HG03060 (cell line): ENCODE results near the gene CASP2.
"Not testable (repeated sequence)": the region's sequence is repeated elsewhere in the genome, so short reads cannot be mapped to it uniquely, and the experiment has no call there.

Source experiments
- ATAC-seq: cut with Tn5 transposase; IDR thresholded peaks from one replicate; pipeline ENCODE4 v1.9.1; 2021; ENCODE audit warnings: low read depth, moderate number of reproducible peaks; ENCODE audit not compliant: unreplicated experiment

The CASP2 gene

GRCh38 chr7:143289888-143290287 lies 1.7 kb downstream of the CASP2 start:
- not testable (repeated sequence) for ATAC-seq

GRCh38 chr7:143290293-143290692 lies 2.1 kb downstream of the CASP2 start:
- ATAC-seq, result no peak

- ATAC-seq, result no peak
These were observed 4.7 kb downstream of the CASP2 start for GRCh38 chr7:143292876-143293275.

GRCh38 chr7:143295870-143296269 lies 7.7 kb downstream of the CASP2 start:
- no peak for ATAC-seq

GRCh38 chr7:143296686-143297085 lies 8.5 kb downstream of the CASP2 start:
- no peak for ATAC-seq

GRCh38 chr7:143299346-143299745 lies 11.2 kb downstream of the CASP2 start:
- no peak for ATAC-seq

GRCh38 chr7:143299840-143300239 lies 11.7 kb downstream of the CASP2 start:
- no peak for ATAC-seq

GRCh38 chr7:143300959-143301935 lies 13.1 kb downstream of the CASP2 start:
- ATAC-seq, result no peak

GRCh38 chr7:143303733-143304132 lies 15.6 kb downstream of the CASP2 start:
- no peak for ATAC-seq

- ATAC-seq, result no peak
These were observed 16.8 kb downstream of the CASP2 start for GRCh38 chr7:143304938-143305337.

GRCh38 chr7:143305423-143306070 lies 17.4 kb downstream of the CASP2 start:
- no peak for ATAC-seq

- no peak for ATAC-seq
These were observed 20.5 kb downstream of the CASP2 start for GRCh38 chr7:143308632-143309031.

GRCh38 chr7:143314127-143314526 lies 26.0 kb downstream of the CASP2 start:
- ATAC-seq, result no peak

GRCh38 chr7:143315776-143316175 lies 27.6 kb downstream of the CASP2 start, which contains the start of gene CLCN1:
CLCN1 (plus strand) TSS chr7:143316111; CDS start chr7:143316213, 102 bp downstream.
- no peak for ATAC-seq

GRCh38 chr7:143316492-143316891 lies 28.3 kb downstream of the CASP2 start:
- ATAC-seq, result no peak

GRCh38 chr7:143318661-143319060 lies 30.5 kb downstream of the CASP2 start:
- no peak for ATAC-seq

- ATAC-seq, result no peak
These were observed 32.5 kb downstream of the CASP2 start for GRCh38 chr7:143320620-143321019.

- no peak for ATAC-seq
These were observed 33.1 kb downstream of the CASP2 start for GRCh38 chr7:143321242-143321641.

GRCh38 chr7:143321734-143322133 lies 33.6 kb downstream of the CASP2 start:
- no peak for ATAC-seq

- no peak for ATAC-seq
These were observed 34.8 kb downstream of the CASP2 start for GRCh38 chr7:143322760-143323633.

- no peak for ATAC-seq
These were observed 35.5 kb downstream of the CASP2 start for GRCh38 chr7:143323653-143324052.
